Pancreas (tissue), 10 donors: ENCODE data around the gene WBP2NL. TPM values are rescaled to one million over a fixed set of nuclear protein-coding genes. Genes with fewer than 3 reads are reported as not detected.

Source experiments
- ATAC-seq, 4 donors: fragments of 200-7000 bp; cut with Tn5 transposase; one replicate each; pipeline versions ENCODE4 v1.8.0 to v1.9.1; 2020; ENCODE audit warnings: mild to moderate bottlenecking in 4 of 4, moderate library complexity in 4 of 4
- DNase-seq, 6 donors: peaks; one replicate each; pipeline ENCODE4 v3.0.0-alpha.2; 2020
- FAIRE-seq: peaks from 2 replicates; lab custom pipeline; 2012; peaks lifted over from hg19 to GRCh38; lab: Jason Lieb, UNC
- H3K27ac ChIP-seq, 4 donors: fragments of 200-600 bp; sonication (generic); 1 replicate in 3 of 4; 2 replicates in 1 of 4; pipeline versions ENCODE4 v1.5.0 to v1.8.0; 2020
- H3K27me3 ChIP-seq, 4 donors: fragments of 200-600 bp; one replicate each; pipeline ENCODE4 v1.8.0; 2021
- H3K36me3 ChIP-seq, 3 donors: fragments of 200-600 bp; sonication (generic) in 1 of 3; one replicate each; pipeline versions ENCODE4 v1.5.0 to v1.8.0; 2020 to 2021
- H3K4me1 ChIP-seq, 3 donors: fragments of 200-600 bp; one replicate each; pipeline ENCODE4 v1.8.0; 2021
- H3K4me3 ChIP-seq, 4 donors: fragments of 200-600 bp; sonication (generic) in 2 of 4; one replicate each; pipeline versions ENCODE4 v1.5.0 to v1.8.0; 2020 to 2021
- H3K9me3 ChIP-seq, 4 donors: fragments of 200-600 bp; one replicate each; pipeline ENCODE4 v1.8.0; 2021
- CTCF ChIP-seq, 4 donors: fragments of 200-600 bp; sonication (generic) in 3 of 4; IDR thresholded peaks; one replicate each; pipeline versions ENCODE4 v1.5.0 to v1.8.0; 2021; ENCODE audit warnings: antibody characterized with exemption in 4 of 4
- WGBS, 2 donors: extraction: QIAGEN DNeasy Blood & Tissue Kit; methylation state at CpG; one replicate each; pipeline ENCODE4 v1.1.7; 2013; 5-methylcytosine and 5-hydroxymethylcytosine counted together
- intact Hi-C, 3 donors: fragments of 100-400 bp; cut with DNase I; formaldehyde crosslinking; loops; one replicate each; pipeline versions ENCODE4 v1.11.1 to v1.14.2; 2022
- polyA plus RNA-seq, 2 donors: library from polyadenylated mRNA; stranded (reverse); fragments of 200-250 nt; gene quantifications; one replicate each; pipeline ENCODE4 v1.2.3, GENCODE V29; 2013
- total RNA-seq, 6 donors: library from RNA; stranded (reverse); fragmentation: NEBNext Ultra II Directional in 4 of 6; extraction: Animal tissue kit (Norgen Biotek cat#: 25700) in 4 of 6; gene quantifications; one replicate each; pipeline versions ENCODE4 v1.2.1 to v1.2.4, GENCODE V29; 2021 to 2023
- donor health status: healthy with polysubstance abuse.
- donor health status: DM: no; HTN: no; CAD: no; lungs with moderate emphysema.
- donor health status: DM: no; HTN: no; CAD: no.
- donor health status: control.
- donor health status: control.
- donor health status: Bipolar disorder and iron deficiency.
- donor health status: DM: yes; HTN: yes; CAD: no.
- donor health status: DM: no; HTN: no; CAD: no.
- donor health status: DM: no; HTN: no; CAD: no.
- donor health status: DM: yes; HTN: yes; CAD: no.

Gene WBP2NL
- total and polyA plus RNA-seq, 8 donors, result 1.3 to 2.8 (median 1.7) TPM

- H3K27me3 ChIP-seq, result no peaks in the 10 kb centered on the region
- intact Hi-C loops, result no loop called here
- DNase-seq (no peak), FAIRE-seq (no peak), ATAC-seq (no peak)
- H3K36me3 ChIP-seq, result no peaks in the 10 kb centered on the region
- no peaks in the 10 kb centered on the region for H3K9me3 ChIP-seq
- H3K4me3 ChIP-seq, result no peak overlapping the region
- H3K27ac ChIP-seq, result no peak overlapping the region
- WGBS, 2 donors, result 86 to 91% methylated on average over 5 of the region's 5 CpGs
- H3K4me1 ChIP-seq, result no peaks in the 10 kb centered on the region
- TF ChIP-seq CTCF (IDR thresholded peaks at IDR 0.05), result no peak
Observed at GRCh38 chr22:41987276-41987675, 11.3 kb upstream of the WBP2NL start.

GRCh38 chr22:41989246-41989645 lies 9.3 kb upstream of the WBP2NL start:
- FAIRE-seq, result no peak
- Histone ChIP-seq H3K4me3 (no peak overlapping the region), H3K9me3 (no peaks in the 10 kb centered on the region), H3K27me3 (no peaks in the 10 kb centered on the region), H3K4me1 (no peaks in the 10 kb centered on the region), H3K27ac (no peak overlapping the region), H3K36me3 (no peaks in the 10 kb centered on the region)
- no peak for TF ChIP-seq CTCF (IDR thresholded peaks at IDR 0.05)
- intact Hi-C loops, result no loop called here
- WGBS, 2 donors, result 76 to 90% methylated on average over 4 of the region's 4 CpGs
- no peak for ATAC-seq
- no peak for DNase-seq

GRCh38 chr22:41991111-41991510 lies 7.5 kb upstream of the WBP2NL start:
- 79 to 83% methylated on average over 7 of the region's 7 CpGs for WGBS, 2 donors
- Histone ChIP-seq H3K9me3 (no peaks in the 10 kb centered on the region), H3K4me1 (no peaks in the 10 kb centered on the region), H3K36me3 (no peaks in the 10 kb centered on the region), H3K27me3 (no peaks in the 10 kb centered on the region), H3K4me3 (no peak overlapping the region), H3K27ac (no peak overlapping the region)
- no peak for FAIRE-seq
- no peak for ATAC-seq
- intact Hi-C loops, result no loop called here
- no peak for DNase-seq
- no peak for TF ChIP-seq CTCF (IDR thresholded peaks at IDR 0.05)

- TF ChIP-seq CTCF (IDR thresholded peaks at IDR 0.05), result no peak
- FAIRE-seq, result no peak
- intact Hi-C loops, result no loop called here
- no peak for DNase-seq
- no peak overlapping the region for H3K4me3 ChIP-seq
- H3K36me3 ChIP-seq, result no peaks in the 10 kb centered on the region
- no peaks in the 10 kb centered on the region for H3K9me3 ChIP-seq
- no peaks in the 10 kb centered on the region for H3K4me1 ChIP-seq
- ATAC-seq, result no peak
- WGBS, 2 donors, result 73 to 88% methylated on average over 5 of the region's 5 CpGs
- H3K27ac ChIP-seq, result no peak overlapping the region
- no peaks in the 10 kb centered on the region for H3K27me3 ChIP-seq
Observed at GRCh38 chr22:41992496-41992895, 6.1 kb upstream of the WBP2NL start.

GRCh38 chr22:41995211-41995610 lies 3.4 kb upstream of the WBP2NL start:
- Histone ChIP-seq H3K4me3 (no peak overlapping the region), H3K4me1 (peaks cover 0 to 5% (median 0%) of the 10 kb centered on the region in 3 donors), H3K27me3 (no peaks in the 10 kb centered on the region), H3K9me3 (no peaks in the 10 kb centered on the region), H3K27ac (no peak overlapping the region), H3K36me3 (no peaks in the 10 kb centered on the region)
- no peak for TF ChIP-seq CTCF (IDR thresholded peaks at IDR 0.05)
- no peak for DNase-seq
- no peak for ATAC-seq
- intact Hi-C loops, result no loop called here
- FAIRE-seq, result no peak
- WGBS, 2 donors, result 56 to 65% methylated on average over 3 of the region's 3 CpGs
